Bone marrow (tissue), 2 donors: ENCODE measurements around the gene MAGI1.
"Not testable (repeated sequence)": the region's sequence is repeated elsewhere in the genome, so short reads cannot be mapped to it uniquely, and the experiment has no call there.

ENCODE experiments used
- DNase-seq, 2 donors: peaks; one replicate each; lab custom pipeline; 2025; lab: John Stamatoyannopoulos, UW

MAGI1 gene

GRCh38 chr3:66038726-66039589, at the start of gene MAGI1:
MAGI1 (minus strand) TSS chr3:66038918; CDS start chr3:66038308, 610 bp downstream.
- DNase-seq: no peak

DNA sequence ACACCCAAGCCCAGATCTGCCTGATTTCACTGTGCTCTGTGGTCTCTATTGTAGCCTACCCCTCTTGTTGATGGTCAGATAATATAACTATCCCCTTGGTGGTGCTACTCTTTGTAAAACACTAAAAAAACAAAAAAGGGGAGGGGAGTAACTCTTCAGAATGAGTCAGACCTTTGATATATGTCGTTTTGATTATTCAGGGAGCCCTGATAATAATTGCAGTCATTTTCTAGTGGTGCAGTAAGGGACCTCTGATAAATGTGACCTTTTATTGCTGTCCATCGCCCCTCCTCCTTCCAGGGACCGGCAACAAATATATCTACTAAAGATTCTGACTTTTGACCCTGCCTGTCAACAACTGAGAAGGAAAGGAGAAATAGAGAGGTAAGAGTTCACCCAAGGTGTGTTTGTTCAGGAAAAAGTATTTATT, 45.1 kb upstream of the MAGI1 start:
- DNase-seq: no peak

DNA sequence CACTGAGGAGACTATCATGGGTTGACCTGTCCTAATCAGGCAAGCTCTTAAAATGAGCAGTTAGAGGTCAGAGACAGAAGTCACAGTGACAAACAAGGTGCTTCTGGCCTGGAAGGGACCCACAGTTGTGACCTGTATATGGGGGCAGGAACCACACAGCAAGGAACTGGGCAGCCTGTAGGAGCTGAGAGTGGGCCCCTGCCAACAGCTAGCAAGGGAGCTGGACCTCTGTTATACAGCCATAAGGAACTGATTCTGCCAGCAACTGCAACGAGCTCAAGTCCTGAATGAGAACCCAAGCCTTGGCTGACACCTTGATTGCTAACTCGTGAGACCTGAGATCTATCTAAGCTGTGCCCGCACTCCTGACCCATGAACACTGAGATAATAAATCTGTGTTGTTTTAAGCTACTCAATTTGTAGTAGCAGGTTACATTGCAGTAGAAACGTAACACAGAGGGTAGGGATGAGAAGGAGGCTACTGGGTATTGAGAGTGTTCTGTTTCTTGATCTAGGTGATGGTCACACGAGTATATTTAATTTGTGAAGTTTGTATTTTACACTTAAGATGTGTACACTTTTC, 44.5 kb upstream of the MAGI1 start:
- DNase-seq: no peak

GRCh38 chr3:66082679-66083078, 44.0 kb upstream of the MAGI1 start:
- DNase-seq: no peak

GRCh38 chr3:66080167-66080566, 41.4 kb upstream of the MAGI1 start:
- DNase-seq: no peak

DNA sequence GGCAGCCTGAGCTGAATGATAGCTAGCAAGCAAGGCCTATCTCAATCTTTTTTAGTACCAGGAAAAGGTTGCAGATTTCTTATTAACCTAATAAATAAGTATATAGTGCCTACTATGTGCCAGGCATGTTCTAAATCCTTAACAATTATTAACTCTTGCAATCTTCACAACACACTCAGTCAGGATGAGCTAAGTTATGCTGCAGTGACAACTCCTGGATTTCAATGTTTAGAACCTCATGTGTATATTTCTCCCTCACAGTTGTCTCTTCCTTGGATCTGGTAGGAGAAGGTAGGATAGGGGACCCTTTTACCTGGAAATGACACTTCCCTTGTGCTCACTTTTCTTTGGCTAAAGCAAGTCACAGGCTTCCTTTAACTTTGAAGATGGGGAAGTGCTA, 39.3 kb upstream of the MAGI1 start:
- no peak for DNase-seq

DNA sequence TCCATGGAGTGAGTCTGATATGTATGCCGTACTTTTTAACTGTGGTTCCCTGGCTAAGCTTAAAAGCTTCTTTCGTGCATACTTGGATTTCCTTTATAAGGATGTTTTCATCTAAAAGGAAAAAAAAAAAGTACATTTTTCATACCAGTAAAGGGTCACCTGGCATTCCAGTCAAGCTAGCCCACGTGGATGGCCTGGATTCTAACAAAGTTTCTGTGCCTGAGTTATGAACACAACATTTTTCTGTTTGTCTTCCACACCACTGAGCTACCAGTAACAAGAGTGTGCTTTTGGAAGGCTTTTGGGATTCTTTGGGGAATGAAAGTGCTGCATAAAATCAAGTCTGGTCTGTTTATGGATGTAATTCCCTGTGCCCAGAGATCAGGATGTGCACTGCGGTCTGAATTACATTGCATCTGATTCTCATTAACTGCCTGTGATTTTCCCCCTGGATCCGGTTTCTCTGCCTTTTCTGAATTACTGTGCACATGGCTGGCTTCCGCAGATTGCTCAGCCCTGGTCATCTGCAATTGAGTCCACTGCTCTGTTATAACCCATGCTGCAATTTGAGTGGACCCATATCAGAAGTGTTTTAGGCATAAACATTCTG, 38.2 kb upstream of the MAGI1 start:
- DNase-seq: no peak

GRCh38 chr3:66075281-66075680, 36.6 kb upstream of the MAGI1 start:
- no peak for DNase-seq

DNA sequence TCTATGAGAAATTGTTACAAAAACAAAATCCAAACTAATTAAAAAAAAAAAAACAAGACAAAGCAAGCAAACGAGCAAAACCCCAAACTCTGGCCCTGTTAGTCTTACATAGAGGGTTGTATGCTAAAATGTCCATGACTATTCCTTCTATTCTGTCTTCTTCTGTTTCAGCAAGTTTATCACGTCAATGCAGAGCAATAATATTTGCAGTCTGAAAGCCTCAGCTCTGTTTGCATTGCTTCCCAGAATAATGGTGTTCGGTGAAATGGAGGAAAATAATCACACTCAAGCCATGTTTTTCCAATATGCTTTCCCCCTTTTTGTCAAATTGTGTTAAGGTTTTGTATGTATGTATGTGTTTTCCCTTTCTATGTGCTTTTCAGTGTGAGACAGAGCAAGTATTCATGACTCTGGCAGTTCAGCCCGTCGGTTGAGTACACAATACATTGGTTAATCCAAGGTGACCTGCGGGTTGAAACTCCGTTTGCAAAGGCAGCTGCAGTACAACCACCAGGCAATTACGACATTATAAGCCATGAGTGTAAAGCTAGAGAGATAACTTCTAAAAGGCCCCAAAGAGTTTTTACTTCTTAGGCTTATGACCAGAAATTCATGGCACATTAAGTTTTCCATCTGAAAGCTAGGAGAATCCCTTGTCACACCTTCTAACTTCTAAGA, 34.9 kb upstream of the MAGI1 start:
- no peak for DNase-seq

DNA sequence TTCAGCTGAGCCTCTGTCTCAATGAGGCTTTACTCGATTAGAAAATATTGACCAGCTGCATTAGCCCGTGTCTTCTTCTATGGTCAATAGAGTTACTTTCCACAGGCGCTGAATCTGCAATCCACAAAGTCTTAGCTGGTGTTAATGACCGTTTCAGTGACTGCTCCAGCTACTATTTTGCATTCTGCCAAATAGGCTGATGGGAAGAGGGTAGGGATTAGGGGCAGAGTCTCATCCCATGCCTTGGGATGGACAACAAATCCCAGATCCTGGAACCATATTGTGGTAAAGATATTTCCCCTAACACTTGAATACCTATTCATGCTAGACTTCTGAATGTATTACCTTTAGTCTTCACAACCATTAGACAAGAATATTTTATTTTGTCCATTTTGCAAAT, 29.5 kb upstream of the MAGI1 start:
- no peak for DNase-seq

- DNase-seq: no peak
Observed at GRCh38 chr3:66066963-66067617, 28.4 kb upstream of the MAGI1 start.

GRCh38 chr3:66055289-66055688, 16.6 kb upstream of the MAGI1 start:
- DNase-seq: no peak

DNA sequence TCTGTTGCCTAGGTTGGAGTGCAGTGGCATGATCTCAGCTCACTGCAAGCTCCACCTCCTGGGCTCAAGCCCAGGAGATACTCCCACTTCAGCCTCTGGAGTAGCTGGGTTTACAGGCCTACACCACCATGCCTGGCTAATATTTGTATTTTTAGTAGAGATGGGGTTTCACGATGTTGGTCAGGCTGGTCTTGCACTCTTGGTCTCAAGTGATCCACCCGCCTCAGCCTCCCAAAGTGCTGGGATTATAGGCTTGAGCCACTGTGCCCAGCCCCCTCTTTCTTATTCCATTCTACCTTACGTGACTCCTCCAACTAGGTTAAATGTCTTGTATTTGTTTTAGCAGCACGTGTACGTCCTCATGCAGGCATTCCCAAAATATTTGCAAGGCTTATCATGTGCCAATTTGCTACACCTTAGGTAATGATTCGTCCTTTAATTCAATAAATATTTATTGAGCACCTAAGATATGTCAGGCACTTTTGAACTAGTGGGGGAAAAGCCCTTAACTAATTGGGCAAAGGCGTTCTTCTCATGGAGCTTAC, 14.9 kb upstream of the MAGI1 start:
- DNase-seq: no peak

DNA sequence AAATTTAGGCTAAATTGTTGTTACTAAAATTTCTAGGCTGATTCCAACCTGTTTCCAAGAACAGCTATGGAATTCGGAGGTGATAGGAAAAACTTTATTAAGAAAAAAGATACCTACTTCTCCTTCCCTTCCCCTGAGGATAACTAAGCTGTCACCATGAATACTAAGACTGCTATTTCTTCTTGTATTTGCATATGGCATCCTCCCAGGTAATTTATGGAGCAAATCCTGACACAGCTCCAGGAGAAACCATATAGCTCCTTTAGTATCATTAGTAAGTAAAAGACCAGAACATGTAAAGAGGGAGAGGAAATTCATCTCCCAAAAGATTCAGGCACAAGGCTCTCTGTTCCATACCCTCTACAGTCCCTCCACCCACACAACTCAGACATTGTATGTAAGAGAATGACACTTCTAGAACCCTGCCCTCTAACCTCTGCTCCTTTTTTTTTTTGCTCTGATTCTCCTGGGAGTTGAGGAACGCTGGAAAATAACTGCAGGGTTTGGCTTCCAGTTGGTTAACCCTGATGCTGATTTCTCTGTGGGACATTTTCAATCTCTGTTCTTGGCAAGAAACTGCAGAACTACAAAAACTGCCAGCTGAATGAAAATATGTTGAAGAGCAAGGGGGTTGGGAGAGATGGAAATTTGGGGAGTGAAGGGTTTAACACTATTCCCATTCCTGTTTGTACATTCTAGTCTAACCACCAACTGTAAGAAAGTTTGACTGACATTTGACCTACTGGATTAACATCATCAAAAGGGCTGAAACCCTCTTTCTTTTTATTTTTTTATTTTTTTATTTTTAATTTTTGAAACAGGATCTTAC, 14.2 kb upstream of the MAGI1 start:
- DNase-seq: no peak

GRCh38 chr3:66050821-66051220, 12.1 kb upstream of the MAGI1 start:
- no peak for DNase-seq

- no peak for DNase-seq
Observed at GRCh38 chr3:66048051-66048395, 9.3 kb upstream of the MAGI1 start.

DNA sequence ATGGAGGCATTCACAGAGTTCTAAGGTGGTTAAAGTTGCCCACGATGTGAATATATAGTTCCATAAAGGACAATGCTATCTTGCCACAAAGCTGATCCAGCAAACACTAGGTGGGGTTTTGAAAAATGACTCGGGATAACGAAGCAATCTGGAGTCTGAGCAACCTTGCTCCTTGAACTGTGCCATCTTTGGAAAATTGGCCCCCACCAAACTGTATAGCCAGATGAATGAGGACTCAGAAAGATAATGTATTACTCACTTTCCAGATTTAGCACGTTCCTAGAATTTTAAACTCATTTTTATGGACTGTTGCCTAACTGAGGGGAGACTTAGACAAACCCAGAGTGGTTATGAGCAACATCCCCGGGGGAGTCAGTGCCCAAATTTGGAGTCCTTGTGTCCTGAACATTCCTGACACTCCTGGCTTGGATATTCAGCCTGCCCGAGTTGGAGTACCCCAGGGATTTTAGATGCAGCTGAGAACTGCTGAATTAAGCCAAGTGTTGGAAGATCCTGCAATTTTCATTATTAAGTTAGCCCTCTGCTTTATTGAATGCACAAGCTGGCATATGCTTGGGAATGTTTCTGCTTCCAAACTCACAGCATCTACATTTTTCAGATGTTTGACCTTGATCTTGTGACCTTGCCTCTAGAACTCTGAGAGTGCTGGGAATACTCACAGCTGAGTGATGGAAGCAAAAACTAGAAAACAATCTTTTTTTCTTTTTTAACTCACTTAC, 8.8 kb upstream of the MAGI1 start:
- no peak for DNase-seq

- DNase-seq: not testable (repeated sequence)
Observed at GRCh38 chr3:66046321-66046720, 7.6 kb upstream of the MAGI1 start.

DNA sequence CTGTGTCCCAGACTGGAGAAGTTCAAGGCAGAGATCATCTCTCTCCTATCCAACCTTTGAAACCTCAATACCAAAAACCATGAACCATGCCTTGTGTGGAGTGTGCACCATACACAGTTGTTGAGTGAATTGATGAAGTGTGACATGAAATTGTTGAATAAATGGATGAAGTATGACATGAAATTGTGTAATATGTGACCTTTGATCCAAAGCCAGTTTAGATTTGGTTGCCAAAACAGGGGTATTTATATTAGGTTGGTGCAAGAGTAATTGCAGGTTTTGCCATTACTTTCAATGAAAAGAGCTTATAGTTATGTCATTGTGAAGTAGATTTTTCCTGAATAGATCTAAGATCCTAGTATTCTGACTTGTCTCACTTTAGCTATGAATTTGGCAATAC, 3.1 kb upstream of the MAGI1 start:
- no peak for DNase-seq

DNA sequence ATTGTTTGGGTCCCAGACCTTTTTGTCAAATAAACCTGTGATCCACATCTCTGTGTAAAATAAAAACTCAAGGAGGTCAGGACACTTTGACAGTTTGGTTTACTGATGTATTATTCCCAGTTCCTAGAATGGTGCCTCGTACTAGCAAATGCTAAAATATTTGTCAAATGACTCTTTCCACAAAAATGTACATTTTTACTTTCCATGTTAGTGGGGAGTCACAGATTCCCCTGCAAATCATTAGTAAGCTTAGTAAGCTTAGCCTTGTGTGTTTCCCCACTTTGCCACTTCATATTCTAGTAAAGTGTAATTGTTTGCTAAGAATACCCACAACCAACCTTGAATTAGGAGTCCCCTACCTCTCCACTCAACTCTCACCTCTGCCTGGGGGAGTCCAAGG, 2.4 kb upstream of the MAGI1 start:
- no peak for DNase-seq

DNA sequence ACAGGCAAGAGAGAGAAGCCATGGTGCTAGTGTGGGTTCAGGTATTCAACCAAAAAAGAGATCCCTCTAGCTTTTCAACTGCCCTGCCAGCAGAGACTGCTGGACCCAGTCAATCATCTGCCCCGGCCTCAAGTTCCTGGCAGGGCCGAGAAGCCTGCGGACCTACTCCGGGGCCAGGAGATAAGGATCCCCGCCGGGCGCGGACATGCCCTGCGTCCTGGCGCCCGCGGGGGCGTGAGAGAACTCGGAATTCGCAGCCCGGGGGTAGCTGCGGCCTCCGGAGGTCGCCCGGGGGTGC, 821 bp upstream of the MAGI1 start:
- DNase-seq: no peak
